ENCODE measurements around the gene CNPY2. TPM values are rescaled to one million over a fixed set of nuclear protein-coding genes. Genes with fewer than 3 reads are reported as not detected.

CNPY2 gene
- total RNA-seq, 1 donor from 2014 or later: 203 TPM

- H3K9me3 Mint-ChIP-seq (ENCODE audit: unreplicated experiment): no peaks in the 10 kb centered on the region
- peak overlapping the region; percentile 97 for H3K4me3 Mint-ChIP-seq (ENCODE audit: unreplicated experiment)
- peaks cover 10% of the 10 kb centered on the region for H3K4me1 Mint-ChIP-seq (ENCODE audit: unreplicated experiment)
- no peak for DNase-seq (ENCODE audit: low spot score)
- peaks cover 9% of the 10 kb centered on the region for H3K36me3 Mint-ChIP-seq (ENCODE audit: low read depth, unreplicated experiment)
- no peak for TF ChIP-seq CTCF (IDR thresholded peaks at IDR 0.05; ENCODE audit: unreplicated experiment)
- H3K27ac Mint-ChIP-seq (ENCODE audit: unreplicated experiment): peak overlapping the region; percentile 77
- peaks cover 7% of the 10 kb centered on the region for H3K27me3 Mint-ChIP-seq (ENCODE audit: unreplicated experiment)
Measured at GRCh38 chr12:56300644-56301464, 14.9 kb downstream of the CNPY2 start.

GRCh38 chr12:56299853-56300643 is 15.7 kb downstream of the CNPY2 start, which contains the start of gene CS:
Gene CS (minus strand): TSS chr12:56300330. CDS start chr12:56300201, 129 bp downstream.
- DNase-seq (ENCODE audit: low spot score): peak; percentile 97
- Mint-ChIP-seq H3K9me3 (ENCODE audit: unreplicated experiment) (no peaks in the 10 kb centered on the region), H3K4me3 (ENCODE audit: unreplicated experiment) (peak within 1 kb of the TSS; percentile 97)

GRCh38 chr12:56299308-56299852 is 16.4 kb downstream of the CNPY2 start:
- Mint-ChIP-seq H3K27ac (ENCODE audit: unreplicated experiment) (no peak overlapping the region), H3K27me3 (ENCODE audit: unreplicated experiment) (peaks cover 7% of the 10 kb centered on the region), H3K36me3 (ENCODE audit: low read depth, unreplicated experiment) (peaks cover 4% of the 10 kb centered on the region), H3K4me1 (ENCODE audit: unreplicated experiment) (peaks cover 10% of the 10 kb centered on the region), H3K4me3 (ENCODE audit: unreplicated experiment) (peak overlapping the region; percentile 97), H3K9me3 (ENCODE audit: unreplicated experiment) (no peaks in the 10 kb centered on the region)
- TF ChIP-seq CTCF (IDR thresholded peaks at IDR 0.05; ENCODE audit: unreplicated experiment): no peak
- no peak for DNase-seq (ENCODE audit: low spot score)

More at GRCh38 chr12:56299853-56300643, 15.7 kb downstream of the CNPY2 start, which contains the start of gene CS:
- H3K36me3 Mint-ChIP-seq (ENCODE audit: low read depth, unreplicated experiment): peaks cover 6% of the 10 kb centered on the region
- no peak for TF ChIP-seq CTCF (IDR thresholded peaks at IDR 0.05; ENCODE audit: unreplicated experiment)
- peak within 1 kb of the TSS; percentile 77 for H3K27ac Mint-ChIP-seq (ENCODE audit: unreplicated experiment)
- peaks cover 7% of the 10 kb centered on the region for H3K27me3 Mint-ChIP-seq (ENCODE audit: unreplicated experiment)
- H3K4me1 Mint-ChIP-seq (ENCODE audit: unreplicated experiment): peaks cover 10% of the 10 kb centered on the region

GRCh38 chr12:56298828-56299227 is 17.0 kb downstream of the CNPY2 start:
- no peak for DNase-seq (ENCODE audit: low spot score)
- H3K4me1 Mint-ChIP-seq (ENCODE audit: unreplicated experiment): peaks cover 10% of the 10 kb centered on the region
- H3K27ac Mint-ChIP-seq (ENCODE audit: unreplicated experiment): no peak overlapping the region
- no peak for TF ChIP-seq CTCF (IDR thresholded peaks at IDR 0.05; ENCODE audit: unreplicated experiment)
- peaks cover 4% of the 10 kb centered on the region for H3K36me3 Mint-ChIP-seq (ENCODE audit: low read depth, unreplicated experiment)
- H3K27me3 Mint-ChIP-seq (ENCODE audit: unreplicated experiment): peaks cover 7% of the 10 kb centered on the region
- no peaks in the 10 kb centered on the region for H3K9me3 Mint-ChIP-seq (ENCODE audit: unreplicated experiment)
- peak overlapping the region; percentile 97 for H3K4me3 Mint-ChIP-seq (ENCODE audit: unreplicated experiment)
